Vagina (tissue), 2 donors: ENCODE results near the gene AMZ2.

Experiments
- POLR2AphosphoS5 ChIP-seq, 2 donors: sonication (generic); formaldehyde crosslinking; IDR thresholded peaks; one replicate each; pipeline ENCODE4 v1.9.0; 2017; ENCODE audit warnings: antibody characterized with exemption in 2 of 2, mild to moderate bottlenecking in 2 of 2, low read depth in 1 of 2; ENCODE audit not compliant: insufficient read depth in 1 of 2
- TF ChIP-seq, protein P1 (sequence below), 3 experiments: fragments of 450-650 bp in 2 of 3; fragments of 200-600 bp in 1 of 3; sonication (generic) in 1 of 3; IDR thresholded peaks; one replicate each; pipeline ENCODE4 v1.5.1; 2017 to 2019; ENCODE audit warnings: antibody characterized with exemption in 3 of 3, mild to moderate bottlenecking in 2 of 3, moderate library complexity in 2 of 3

DNA sequence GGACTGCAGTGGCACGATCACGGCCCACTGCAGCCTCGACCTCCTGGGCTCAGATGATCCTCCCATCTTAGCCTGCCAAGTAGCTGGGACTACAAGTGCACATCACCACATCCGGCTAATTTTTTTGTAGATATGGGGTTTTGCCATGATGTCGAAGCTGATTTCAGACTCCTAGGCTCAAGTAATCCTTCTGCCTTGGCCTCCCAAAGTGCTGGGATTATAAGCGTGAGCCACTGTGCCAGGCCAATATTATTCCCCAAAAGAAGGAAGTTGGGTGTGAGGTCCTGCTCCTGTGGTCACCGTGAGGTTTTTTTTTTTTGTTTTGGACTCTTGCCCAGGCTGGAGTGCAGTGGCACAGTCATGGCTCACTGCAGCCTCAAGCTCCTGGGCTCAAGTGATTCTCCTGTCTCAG, 1.5 kb downstream of the AMZ2 start:
- TF ChIP-seq POLR2AphosphoS5 (IDR thresholded peaks at IDR 0.05; ENCODE audit: insufficient read depth in 1 of 2, low read depth in 1 of 2): no peak
- TF ChIP-seq, protein P1, sequence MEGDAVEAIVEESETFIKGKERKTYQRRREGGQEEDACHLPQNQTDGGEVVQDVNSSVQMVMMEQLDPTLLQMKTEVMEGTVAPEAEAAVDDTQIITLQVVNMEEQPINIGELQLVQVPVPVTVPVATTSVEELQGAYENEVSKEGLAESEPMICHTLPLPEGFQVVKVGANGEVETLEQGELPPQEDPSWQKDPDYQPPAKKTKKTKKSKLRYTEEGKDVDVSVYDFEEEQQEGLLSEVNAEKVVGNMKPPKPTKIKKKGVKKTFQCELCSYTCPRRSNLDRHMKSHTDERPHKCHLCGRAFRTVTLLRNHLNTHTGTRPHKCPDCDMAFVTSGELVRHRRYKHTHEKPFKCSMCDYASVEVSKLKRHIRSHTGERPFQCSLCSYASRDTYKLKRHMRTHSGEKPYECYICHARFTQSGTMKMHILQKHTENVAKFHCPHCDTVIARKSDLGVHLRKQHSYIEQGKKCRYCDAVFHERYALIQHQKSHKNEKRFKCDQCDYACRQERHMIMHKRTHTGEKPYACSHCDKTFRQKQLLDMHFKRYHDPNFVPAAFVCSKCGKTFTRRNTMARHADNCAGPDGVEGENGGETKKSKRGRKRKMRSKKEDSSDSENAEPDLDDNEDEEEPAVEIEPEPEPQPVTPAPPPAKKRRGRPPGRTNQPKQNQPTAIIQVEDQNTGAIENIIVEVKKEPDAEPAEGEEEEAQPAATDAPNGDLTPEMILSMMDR (IDR thresholded peaks at IDR 0.05): no peak
